OCI-LY1 (cell line): ENCODE measurements around the gene FUOM.
"Not testable (repeated sequence)": the region's sequence is repeated elsewhere in the genome, so short reads cannot be mapped to it uniquely, and the experiment has no call there.

Experiments used
- H2AFZ ChIP-seq: fragments of 200-600 bp; sonication (generic), shearing (Covaris generic); 2 replicates; pipeline ENCODE4 v1.6.0; 2014; ENCODE audit warnings: antibody characterized with exemption, mild to moderate bottlenecking, low read length
- H3F3A ChIP-seq: fragments of 200-600 bp; sonication (generic), shearing (Covaris generic); 2 replicates; pipeline ENCODE4 v1.6.0; 2014; ENCODE audit warnings: mild to moderate bottlenecking, antibody characterized with exemption, low read length, moderate library complexity; ENCODE audit not compliant: insufficient read depth
- H3K27ac ChIP-seq: fragments of 200-600 bp; sonication (generic); 2 replicates; pipeline ENCODE4 v1.5.1; 2014; ENCODE audit warnings: low read length, mixed run types, mild to moderate bottlenecking, low read depth; ENCODE audit not compliant: poor library complexity, severe bottlenecking
- H3K27me3 ChIP-seq: fragments of 200-600 bp; sonication (generic); 2 replicates; pipeline ENCODE4 v1.6.0; 2014; ENCODE audit warnings: antibody characterized with exemption, mild to moderate bottlenecking, low read length, moderate library complexity; ENCODE audit not compliant: insufficient read depth
- H3K36me3 ChIP-seq: fragments of 200-600 bp; sonication (generic); 2 replicates; pipeline ENCODE4 v1.6.1; 2014; ENCODE audit warnings: mild to moderate bottlenecking, antibody characterized with exemption, low read length, moderate library complexity, mixed read lengths; ENCODE audit not compliant: insufficient read depth
- H3K4me1 ChIP-seq: fragments of 200-600 bp; sonication (generic); 2 replicates; pipeline ENCODE4 v1.5.1; 2014; ENCODE audit warnings: mild to moderate bottlenecking, low read length, moderate library complexity; ENCODE audit not compliant: insufficient read depth, severe bottlenecking
- H3K4me2 ChIP-seq: fragments of 200-600 bp; sonication (generic), shearing (Covaris generic); 2 replicates; pipeline ENCODE4 v1.6.1; 2014; ENCODE audit warnings: low read length
- H3K4me3 ChIP-seq: fragments of 200-600 bp; sonication (generic); 2 replicates; pipeline ENCODE4 v1.5.1; 2014; ENCODE audit warnings: low read length, low read depth, mild to moderate bottlenecking, mixed read lengths; ENCODE audit not compliant: poor library complexity, severe bottlenecking
- H3K79me2 ChIP-seq: fragments of 200-600 bp; shearing (Covaris generic); 2 replicates; pipeline ENCODE4 v1.6.1; 2016; ENCODE audit warnings: mixed run types, low read length, mixed read lengths; ENCODE audit not compliant: insufficient read depth
- H3K9ac ChIP-seq: fragments of 200-600 bp; sonication (generic), shearing (Covaris generic); 2 replicates; pipeline ENCODE4 v1.6.1; 2014; ENCODE audit warnings: mild to moderate bottlenecking, low read length, mixed read lengths
- H3K9me2 ChIP-seq: fragments of 200-600 bp; sonication (generic), shearing (Covaris generic); 2 replicates; pipeline ENCODE4 v1.6.1; 2014; ENCODE audit warnings: low read depth, mild to moderate bottlenecking, low read length, mixed read lengths
- H3K9me3 ChIP-seq: fragments of 200-600 bp; shearing (Covaris generic); 2 replicates; pipeline ENCODE4 v1.6.1; 2014; ENCODE audit warnings: low read length, mixed read lengths
- H4K20me1 ChIP-seq: fragments of 200-600 bp; sonication (generic), shearing (Covaris generic); 2 replicates; pipeline ENCODE4 v1.6.0; 2016; ENCODE audit warnings: mild to moderate bottlenecking, low read length; ENCODE audit not compliant: insufficient read depth
- EZH2 ChIP-seq: fragments of 200-600 bp; sonication (generic), shearing (Covaris generic); IDR thresholded peaks from 2 replicates; pipeline ENCODE4 v1.8.0; 2017; ENCODE audit warnings: borderline replicate concordance, mixed run types, mild to moderate bottlenecking, antibody characterized with exemption, low read length, moderate library complexity, mixed read lengths
- TF ChIP-seq, protein P1 (sequence below): fragments of 200-600 bp; sonication (generic), shearing (Covaris generic); IDR thresholded peaks from 2 replicates; pipeline ENCODE4 v1.5.1; 2017; ENCODE audit warnings: mild to moderate bottlenecking, antibody characterized with exemption, low read length, moderate library complexity, mixed read lengths

FUOM gene

GRCh38 chr10:133377025-133377817 is 19.4 kb upstream of the FUOM start:
- no peaks in the 10 kb centered on the region for H3K9me2 ChIP-seq
- 0 out of 2 replicates have a peak, but pooled peaks cover 7% of the 10 kb centered on the region for H3K27me3 ChIP-seq
- no peak overlapping the region for H2AFZ ChIP-seq
- no peak overlapping the region for H3K4me3 ChIP-seq
- TF ChIP-seq, protein P1, sequence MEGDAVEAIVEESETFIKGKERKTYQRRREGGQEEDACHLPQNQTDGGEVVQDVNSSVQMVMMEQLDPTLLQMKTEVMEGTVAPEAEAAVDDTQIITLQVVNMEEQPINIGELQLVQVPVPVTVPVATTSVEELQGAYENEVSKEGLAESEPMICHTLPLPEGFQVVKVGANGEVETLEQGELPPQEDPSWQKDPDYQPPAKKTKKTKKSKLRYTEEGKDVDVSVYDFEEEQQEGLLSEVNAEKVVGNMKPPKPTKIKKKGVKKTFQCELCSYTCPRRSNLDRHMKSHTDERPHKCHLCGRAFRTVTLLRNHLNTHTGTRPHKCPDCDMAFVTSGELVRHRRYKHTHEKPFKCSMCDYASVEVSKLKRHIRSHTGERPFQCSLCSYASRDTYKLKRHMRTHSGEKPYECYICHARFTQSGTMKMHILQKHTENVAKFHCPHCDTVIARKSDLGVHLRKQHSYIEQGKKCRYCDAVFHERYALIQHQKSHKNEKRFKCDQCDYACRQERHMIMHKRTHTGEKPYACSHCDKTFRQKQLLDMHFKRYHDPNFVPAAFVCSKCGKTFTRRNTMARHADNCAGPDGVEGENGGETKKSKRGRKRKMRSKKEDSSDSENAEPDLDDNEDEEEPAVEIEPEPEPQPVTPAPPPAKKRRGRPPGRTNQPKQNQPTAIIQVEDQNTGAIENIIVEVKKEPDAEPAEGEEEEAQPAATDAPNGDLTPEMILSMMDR = no peak
- TF ChIP-seq EZH2 = no peak
- H3K9ac ChIP-seq = no peak overlapping the region; the same call in 1 of the 2 replicates
- H3K27ac ChIP-seq = no peak overlapping the region
- H3K79me2 ChIP-seq = no peaks in the 10 kb centered on the region
- H3K9me3 ChIP-seq = no peaks in the 10 kb centered on the region
- H3K36me3 ChIP-seq = no peaks in the 10 kb centered on the region
- H3K4me2 ChIP-seq = peak overlapping the region; percentile 85; the same call in 1 of the 2 replicates
- H3F3A ChIP-seq = no peaks in the 10 kb centered on the region; the same call in 1 of the 2 replicates
- peaks cover 18% of the 10 kb centered on the region for H3K4me1 ChIP-seq
- no peaks in the 10 kb centered on the region for H4K20me1 ChIP-seq

GRCh38 chr10:133376183-133376582 is 18.4 kb upstream of the FUOM start:
- H3F3A ChIP-seq, H3K36me3 ChIP-seq, H3K79me2 ChIP-seq, H2AFZ ChIP-seq, H3K4me2 ChIP-seq, H4K20me1 ChIP-seq, H3K9ac ChIP-seq, H3K9me2 ChIP-seq, H3K27me3 ChIP-seq, H3K4me3 ChIP-seq, H3K9me3 ChIP-seq, H3K27ac ChIP-seq: not testable (repeated sequence)
- H3K4me1 ChIP-seq = peaks cover 23% of the 10 kb centered on the region

DNA sequence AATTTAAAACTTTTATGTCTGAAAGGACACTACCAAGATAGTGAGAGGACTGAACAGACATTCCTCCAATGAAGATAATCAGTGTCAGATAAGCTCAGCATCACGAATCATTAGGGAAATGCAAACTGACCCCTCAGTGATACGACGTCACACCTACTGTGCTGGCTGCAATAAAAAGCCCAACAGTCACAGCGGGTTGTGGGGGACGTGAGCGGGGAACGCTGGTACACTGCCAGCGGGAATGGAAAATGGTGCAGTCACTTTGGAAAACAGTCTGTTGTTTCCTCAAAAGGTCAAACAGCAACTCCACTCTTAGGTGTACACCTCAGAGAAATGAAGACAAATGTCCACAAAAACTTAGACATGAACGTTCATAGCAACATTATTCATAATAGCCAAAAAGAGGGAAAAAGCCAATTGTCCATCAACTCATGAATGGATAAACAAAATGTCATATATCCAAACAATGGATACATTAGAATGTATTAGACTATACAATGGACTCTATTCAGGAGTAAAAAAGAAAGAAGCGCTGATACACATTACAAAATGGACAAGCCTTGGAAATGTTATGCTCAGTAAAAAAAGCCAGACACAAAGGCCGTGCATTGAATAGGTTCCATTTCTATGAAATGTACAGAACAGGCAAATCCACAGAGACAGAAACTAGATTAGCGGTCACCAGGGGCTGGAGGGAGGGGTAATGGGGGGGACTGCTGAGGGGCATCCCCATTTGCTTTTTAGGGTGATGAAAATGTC is 17.7 kb upstream of the FUOM start:
- no peak overlapping the region for H3K27ac ChIP-seq
- 0 out of 2 replicates have a peak, but pooled peaks cover 7% of the 10 kb centered on the region for H3K27me3 ChIP-seq
- TF ChIP-seq, protein P1 = no peak
- no peak for TF ChIP-seq EZH2
- no peak overlapping the region for H2AFZ ChIP-seq
- no peaks in the 10 kb centered on the region for H3K9me3 ChIP-seq
- no peak overlapping the region for H3K4me3 ChIP-seq
- no peak overlapping the region for H3K9ac ChIP-seq
- peaks cover 23% of the 10 kb centered on the region for H3K4me1 ChIP-seq
- no peaks in the 10 kb centered on the region for H3K36me3 ChIP-seq
- no peak overlapping the region for H3K4me2 ChIP-seq
- no peaks in the 10 kb centered on the region for H3K9me2 ChIP-seq
- no peaks in the 10 kb centered on the region for H3K79me2 ChIP-seq
- no peaks in the 10 kb centered on the region for H3F3A ChIP-seq
- no peaks in the 10 kb centered on the region for H4K20me1 ChIP-seq
